ENCODE results near the gene PTAFR. TPM values are rescaled to one million over a fixed set of nuclear protein-coding genes. Genes with fewer than 3 reads are reported as not detected.

The PTAFR gene
- total RNA-seq, 1 donor from 2014 or later = 13.1 TPM

GRCh38 chr1:28110555-28110954, 65.9 kb downstream of the PTAFR start:
- Histone ChIP-seq H3K9me3 (no peaks in the 10 kb centered on the region), H3K36me3 (no peaks in the 10 kb centered on the region), H3K27me3 (no peaks in the 10 kb centered on the region), H3K4me1 (no peaks in the 10 kb centered on the region), H3K27ac (no peak overlapping the region), H3K4me3 (no peak overlapping the region)
- DNase-seq (ENCODE audit: low spot score in 2 of 2) = peak in 1 of 2 donors; percentile 13
- TF ChIP-seq, protein P1, sequence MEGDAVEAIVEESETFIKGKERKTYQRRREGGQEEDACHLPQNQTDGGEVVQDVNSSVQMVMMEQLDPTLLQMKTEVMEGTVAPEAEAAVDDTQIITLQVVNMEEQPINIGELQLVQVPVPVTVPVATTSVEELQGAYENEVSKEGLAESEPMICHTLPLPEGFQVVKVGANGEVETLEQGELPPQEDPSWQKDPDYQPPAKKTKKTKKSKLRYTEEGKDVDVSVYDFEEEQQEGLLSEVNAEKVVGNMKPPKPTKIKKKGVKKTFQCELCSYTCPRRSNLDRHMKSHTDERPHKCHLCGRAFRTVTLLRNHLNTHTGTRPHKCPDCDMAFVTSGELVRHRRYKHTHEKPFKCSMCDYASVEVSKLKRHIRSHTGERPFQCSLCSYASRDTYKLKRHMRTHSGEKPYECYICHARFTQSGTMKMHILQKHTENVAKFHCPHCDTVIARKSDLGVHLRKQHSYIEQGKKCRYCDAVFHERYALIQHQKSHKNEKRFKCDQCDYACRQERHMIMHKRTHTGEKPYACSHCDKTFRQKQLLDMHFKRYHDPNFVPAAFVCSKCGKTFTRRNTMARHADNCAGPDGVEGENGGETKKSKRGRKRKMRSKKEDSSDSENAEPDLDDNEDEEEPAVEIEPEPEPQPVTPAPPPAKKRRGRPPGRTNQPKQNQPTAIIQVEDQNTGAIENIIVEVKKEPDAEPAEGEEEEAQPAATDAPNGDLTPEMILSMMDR (IDR thresholded peaks at IDR 0.05) = no peak
- intact Hi-C loops (cut with DNase I) = no loop called here

- intact Hi-C loops (cut with DNase I) = no loop called here
- no peak overlapping the region for H3K27ac ChIP-seq
- peaks cover 0 to 1% of the 10 kb centered on the region in 2 donors for H3K4me1 ChIP-seq
- no peaks in the 10 kb centered on the region for H3K27me3 ChIP-seq
- H3K9me3 ChIP-seq = no peaks in the 10 kb centered on the region
- TF ChIP-seq, protein P1 (IDR thresholded peaks at IDR 0.05) = no peak
- H3K36me3 ChIP-seq = no peaks in the 10 kb centered on the region
- no peak overlapping the region for H3K4me3 ChIP-seq
- peak in 1 of 2 donors; percentile 12 for DNase-seq (ENCODE audit: low spot score in 2 of 2)
These were observed 66.9 kb downstream of the PTAFR start for GRCh38 chr1:28109639-28110038.

DNA sequence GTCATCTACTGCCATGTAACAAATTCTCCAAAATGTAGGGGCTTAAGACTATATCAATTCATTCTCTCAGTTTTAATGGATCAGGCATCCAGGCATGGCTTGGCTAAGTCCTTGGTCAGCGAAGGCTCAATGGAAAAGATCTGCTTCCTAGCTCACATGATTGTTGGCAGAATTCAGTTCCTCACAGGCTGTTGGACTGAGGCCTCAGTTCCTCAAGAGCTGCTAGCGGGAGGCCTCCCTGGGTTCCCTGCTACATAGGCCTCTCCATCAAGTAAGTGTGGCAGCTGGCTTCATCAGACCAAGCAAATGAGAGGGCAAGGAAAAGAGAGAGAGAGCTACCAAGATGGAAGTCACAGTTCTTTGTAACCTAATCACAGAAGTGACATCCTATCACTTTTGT, 68.5 kb downstream of the PTAFR start:
- H3K4me3 ChIP-seq = no peak overlapping the region
- TF ChIP-seq, protein P1 (IDR thresholded peaks at IDR 0.05) = no peak
- peak in 1 of 2 donors; percentile 41 for DNase-seq (ENCODE audit: low spot score in 2 of 2)
- H3K9me3 ChIP-seq = no peaks in the 10 kb centered on the region
- intact Hi-C loops (cut with DNase I) = no loop called here
- H3K4me1 ChIP-seq = peaks cover 0 to 4% of the 10 kb centered on the region in 2 donors
- H3K27me3 ChIP-seq = no peaks in the 10 kb centered on the region
- H3K27ac ChIP-seq = no peak overlapping the region
- H3K36me3 ChIP-seq = no peaks in the 10 kb centered on the region

DNA sequence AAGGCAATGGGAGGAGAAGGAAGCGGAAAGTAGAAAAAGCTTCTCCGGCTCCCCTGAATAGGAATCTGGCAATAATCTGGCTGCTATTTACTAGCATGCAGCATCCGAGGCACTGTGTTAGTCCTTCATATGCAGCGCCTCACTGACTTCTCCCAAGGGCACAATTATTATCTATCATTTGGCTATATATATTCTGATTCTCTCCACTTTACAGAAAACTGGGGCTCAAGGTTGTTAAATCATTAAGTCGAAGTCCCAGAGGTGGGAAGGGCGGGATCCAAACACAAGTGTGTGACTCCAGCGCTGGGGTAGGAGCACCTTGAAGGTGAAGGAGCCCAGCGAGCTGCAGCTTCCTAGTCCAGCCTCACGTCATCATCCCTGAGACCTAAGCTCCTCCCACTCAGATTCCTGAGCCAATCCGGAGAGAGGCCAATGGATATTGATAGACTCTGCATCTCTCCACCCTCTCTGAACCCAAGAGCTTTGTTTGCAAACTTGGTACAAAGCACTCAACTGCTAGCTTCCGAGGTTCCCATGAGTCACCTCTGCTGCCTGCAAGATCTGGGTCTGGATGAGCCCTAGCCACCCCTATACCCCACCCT, 71.5 kb downstream of the PTAFR start:
- peak overlapping the region; percentile 44 to 55 for H3K4me3 ChIP-seq
- H3K36me3 ChIP-seq = no peaks in the 10 kb centered on the region
- peak in 1 of 2 donors; percentile 61 for DNase-seq (ENCODE audit: low spot score in 2 of 2)
- intact Hi-C loops (cut with DNase I) = no loop called here
- peak overlapping the region in 1 of 2 donors; percentile 30 for H3K27ac ChIP-seq
- H3K9me3 ChIP-seq = no peaks in the 10 kb centered on the region
- TF ChIP-seq, protein P1 (IDR thresholded peaks at IDR 0.05) = no peak
- peaks cover 0 to 4% of the 10 kb centered on the region in 2 donors for H3K4me1 ChIP-seq
- H3K27me3 ChIP-seq = no peaks in the 10 kb centered on the region

- intact Hi-C loops (cut with DNase I) = no loop called here
- TF ChIP-seq, protein P1 (IDR thresholded peaks at IDR 0.05) = no peak
- H3K27ac ChIP-seq = no peak overlapping the region
- no peaks in the 10 kb centered on the region for H3K36me3 ChIP-seq
- no peaks in the 10 kb centered on the region for H3K9me3 ChIP-seq
- H3K4me1 ChIP-seq = peaks cover 0 to 4% of the 10 kb centered on the region in 2 donors
- H3K27me3 ChIP-seq = no peaks in the 10 kb centered on the region
- DNase-seq (ENCODE audit: low spot score in 2 of 2) = no peak
- H3K4me3 ChIP-seq = no peak overlapping the region
These were observed 74.3 kb downstream of the PTAFR start for GRCh38 chr1:28102189-28102588.
